T-helper 2 cell treated with Interferon-gamma antibody and Interleukin-4, amounts not matched to agents 5 μg/mL and 100 μg/mL, for 36 hours (primary cell): ENCODE results near the gene BAHD1.

Experiments
- DNase-seq: peaks from one replicate; pipeline ENCODE4 v3.0.0; 2021; ENCODE audit warnings: low spot score
- H3K27ac Mint-ChIP-seq: one replicate; pipeline ENCODE4 v1.8.0; 2021; ENCODE audit warnings: mild to moderate bottlenecking, mixed read lengths
- H3K27me3 Mint-ChIP-seq: one replicate; pipeline ENCODE4 v1.8.0; 2021; ENCODE audit warnings: low read depth, mixed read lengths
- H3K36me3 Mint-ChIP-seq: one replicate; pipeline ENCODE4 v1.8.0; 2021; ENCODE audit warnings: low read depth, mixed read lengths
- H3K4me1 Mint-ChIP-seq: one replicate; pipeline ENCODE4 v1.8.0; 2021; ENCODE audit warnings: low read depth, mixed read lengths
- H3K4me3 Mint-ChIP-seq: one replicate; pipeline ENCODE4 v1.8.0; 2022; ENCODE audit warnings: mild to moderate bottlenecking, moderate library complexity, mixed read lengths
- H3K9me3 Mint-ChIP-seq: one replicate; pipeline ENCODE4 v1.8.0; 2021; ENCODE audit warnings: mixed read lengths

BAHD1 gene

GRCh38 chr15:40461958-40462357 lies 21.2 kb downstream of the BAHD1 start:
- Mint-ChIP-seq H3K27me3 (no peaks in the 10 kb centered on the region), H3K27ac (no peak overlapping the region), H3K4me1 (peaks cover 9% of the 10 kb centered on the region)

GRCh38 chr15:40463279-40463678 lies 22.5 kb downstream of the BAHD1 start:
- Mint-ChIP-seq H3K36me3 (peaks cover 17% of the 10 kb centered on the region), H3K4me1 (peaks cover 11% of the 10 kb centered on the region), H3K4me3 (no peak overlapping the region), H3K9me3 (no peaks in the 10 kb centered on the region), H3K27me3 (no peaks in the 10 kb centered on the region), H3K27ac (no peak overlapping the region)
- no peak for DNase-seq

More at GRCh38 chr15:40461958-40462357, 21.2 kb downstream of the BAHD1 start:
- Mint-ChIP-seq H3K4me3 (no peak overlapping the region), H3K36me3 (peaks cover 18% of the 10 kb centered on the region), H3K9me3 (no peaks in the 10 kb centered on the region)
- DNase-seq: no peak

GRCh38 chr15:40463886-40464545 lies 23.3 kb downstream of the BAHD1 start:
- H3K4me1 Mint-ChIP-seq: peaks cover 11% of the 10 kb centered on the region
- no peak for DNase-seq
- no peaks in the 10 kb centered on the region for H3K27me3 Mint-ChIP-seq
- H3K9me3 Mint-ChIP-seq: no peaks in the 10 kb centered on the region
- no peak overlapping the region for H3K27ac Mint-ChIP-seq
- H3K4me3 Mint-ChIP-seq: no peak overlapping the region
- peaks cover 17% of the 10 kb centered on the region for H3K36me3 Mint-ChIP-seq

GRCh38 chr15:40464595-40465185 lies 23.9 kb downstream of the BAHD1 start:
- H3K4me3 Mint-ChIP-seq: no peak overlapping the region
- peaks cover 17% of the 10 kb centered on the region for H3K36me3 Mint-ChIP-seq
- peaks cover 12% of the 10 kb centered on the region for H3K4me1 Mint-ChIP-seq
- H3K27me3 Mint-ChIP-seq: no peaks in the 10 kb centered on the region
- no peak for DNase-seq
- H3K27ac Mint-ChIP-seq: no peak overlapping the region
- no peaks in the 10 kb centered on the region for H3K9me3 Mint-ChIP-seq

- H3K27me3 Mint-ChIP-seq: no peaks in the 10 kb centered on the region
- peaks cover 12% of the 10 kb centered on the region for H3K4me1 Mint-ChIP-seq
- no peak overlapping the region for H3K27ac Mint-ChIP-seq
- DNase-seq: no peak
- H3K36me3 Mint-ChIP-seq: peaks cover 17% of the 10 kb centered on the region
- no peak overlapping the region for H3K4me3 Mint-ChIP-seq
- no peaks in the 10 kb centered on the region for H3K9me3 Mint-ChIP-seq
Measured at GRCh38 chr15:40465939-40466338, 25.2 kb downstream of the BAHD1 start.

GRCh38 chr15:40466426-40467260 lies 25.9 kb downstream of the BAHD1 start:
- no peak overlapping the region for H3K27ac Mint-ChIP-seq
- no peak for DNase-seq
- no peaks in the 10 kb centered on the region for H3K27me3 Mint-ChIP-seq
- no peaks in the 10 kb centered on the region for H3K9me3 Mint-ChIP-seq
- H3K4me3 Mint-ChIP-seq: no peak overlapping the region
- H3K36me3 Mint-ChIP-seq: peaks cover 19% of the 10 kb centered on the region
- peaks cover 14% of the 10 kb centered on the region for H3K4me1 Mint-ChIP-seq

GRCh38 chr15:40467261-40467615 lies 26.5 kb downstream of the BAHD1 start:
- H3K27me3 Mint-ChIP-seq: no peaks in the 10 kb centered on the region
- peaks cover 21% of the 10 kb centered on the region for H3K36me3 Mint-ChIP-seq
- H3K9me3 Mint-ChIP-seq: no peaks in the 10 kb centered on the region
- no peak overlapping the region for H3K4me3 Mint-ChIP-seq
- H3K27ac Mint-ChIP-seq: no peak overlapping the region
- peaks cover 16% of the 10 kb centered on the region for H3K4me1 Mint-ChIP-seq
- no peak for DNase-seq

- Mint-ChIP-seq H3K27ac (no peak overlapping the region), H3K4me3 (no peak overlapping the region), H3K9me3 (no peaks in the 10 kb centered on the region), H3K36me3 (peaks cover 20% of the 10 kb centered on the region), H3K27me3 (no peaks in the 10 kb centered on the region), H3K4me1 (peaks cover 22% of the 10 kb centered on the region)
- no peak for DNase-seq
Measured at GRCh38 chr15:40468898-40469331, 28.2 kb downstream of the BAHD1 start.

GRCh38 chr15:40469776-40470390 lies 29.1 kb downstream of the BAHD1 start:
- H3K4me1 Mint-ChIP-seq: peaks cover 22% of the 10 kb centered on the region
- no peaks in the 10 kb centered on the region for H3K27me3 Mint-ChIP-seq
- DNase-seq: no peak
- peaks cover 19% of the 10 kb centered on the region for H3K36me3 Mint-ChIP-seq
- peak overlapping the region; percentile 46 for H3K4me3 Mint-ChIP-seq
- no peaks in the 10 kb centered on the region for H3K9me3 Mint-ChIP-seq
- H3K27ac Mint-ChIP-seq: peak overlapping the region; percentile 64

GRCh38 chr15:40470423-40471104 lies 29.8 kb downstream of the BAHD1 start, which contains the start of gene CHST14:
Gene CHST14 (plus strand): TSS chr15:40470984. CDS start chr15:40471214, 230 bp downstream.
- Mint-ChIP-seq H3K9me3 (no peaks in the 10 kb centered on the region), H3K27ac (peak within 1 kb of the TSS; percentile 87), H3K4me3 (peak within 1 kb of the TSS; percentile 90), H3K4me1 (peaks cover 20% of the 10 kb centered on the region), H3K27me3 (no peaks in the 10 kb centered on the region), H3K36me3 (peaks cover 12% of the 10 kb centered on the region)
- peak; percentile 50 for DNase-seq

- peak; percentile 17 for DNase-seq
- H3K4me3 Mint-ChIP-seq: peak overlapping the region; percentile 90
- H3K9me3 Mint-ChIP-seq: no peaks in the 10 kb centered on the region
- peaks cover 5% of the 10 kb centered on the region for H3K27me3 Mint-ChIP-seq
- H3K4me1 Mint-ChIP-seq: peaks cover 20% of the 10 kb centered on the region
- H3K27ac Mint-ChIP-seq: peak overlapping the region; percentile 87
- peaks cover 12% of the 10 kb centered on the region for H3K36me3 Mint-ChIP-seq
Measured at GRCh38 chr15:40471105-40471807, 30.5 kb downstream of the BAHD1 start.

- Mint-ChIP-seq H3K4me3 (peak overlapping the region; percentile 90), H3K36me3 (peaks cover 9% of the 10 kb centered on the region), H3K27me3 (peaks cover 5% of the 10 kb centered on the region), H3K27ac (peak overlapping the region; percentile 87), H3K4me1 (peaks cover 16% of the 10 kb centered on the region), H3K9me3 (no peaks in the 10 kb centered on the region)
- no peak for DNase-seq
Measured at GRCh38 chr15:40471808-40472150, 31.0 kb downstream of the BAHD1 start.

GRCh38 chr15:40472171-40472727 lies 31.5 kb downstream of the BAHD1 start:
- DNase-seq: no peak

More at GRCh38 chr15:40472171-40472727, 31.5 kb downstream of the BAHD1 start:
- Mint-ChIP-seq H3K36me3 (peaks cover 6% of the 10 kb centered on the region), H3K27me3 (peaks cover 5% of the 10 kb centered on the region), H3K4me3 (peak overlapping the region; percentile 90), H3K27ac (peak overlapping the region; percentile 31), H3K4me1 (peaks cover 11% of the 10 kb centered on the region), H3K9me3 (no peaks in the 10 kb centered on the region)
